Endothelial cell of umbilical vein (primary cell): ENCODE measurements around the gene MAGEB16. TPM values are rescaled to one million over a fixed set of nuclear protein-coding genes. Genes with fewer than 3 reads are reported as not detected.

ENCODE experiments used
- BruUV-seq: library from RNA; stranded (reverse); fragments of 400-500 nt; replicated peaks from 2 replicates; lab custom pipeline; 2021; lab: Mats Ljungman, UMichigan
- CTCF ChIA-PET: fragments of 300-600, 350-600 bp; sonication (Branson Sonifier 250); formaldehyde crosslinking; loops from one replicate; lab custom pipeline; 2021; ENCODE audit warnings: antibody characterized with exemption, inconsistent platforms; lab: Charles Lee
- POLR2A ChIA-PET: fragments of 300-600, 350-600 bp; sonication (Branson Sonifier 250); formaldehyde crosslinking; loops from one replicate; lab custom pipeline; 2021; ENCODE audit warnings: antibody characterized with exemption, inconsistent platforms; lab: Charles Lee
- DNase-seq: peaks from one replicate; pipeline ENCODE4 v3.0.0-alpha.2; 2011; ENCODE audit warnings: low read depth, low spot score
- FAIRE-seq: peaks from 2 replicates; lab custom pipeline; 2011; peaks lifted over from hg19 to GRCh38; lab: Jason Lieb, UNC
- H2AFZ ChIP-seq: 2 replicates; pipeline ENCODE4 v1.6.0; 2012; ENCODE audit warnings: low read depth, low read length, control low read depth, inconsistent platforms
- H3K27ac ChIP-seq: 2 replicates; pipeline ENCODE4 v1.5.1; 2011; ENCODE audit warnings: low read depth, mild to moderate bottlenecking, control low read depth, low read length, moderate library complexity; ENCODE audit not compliant: insufficient read depth
- H3K27me3 ChIP-seq, 2 experiments: 2 replicates each; pipeline versions ENCODE4 v1.6.0 to v1.6.1; 2011; ENCODE audit warnings: low read length in 2 of 2, mixed read lengths in 1 of 2; ENCODE audit not compliant: control insufficient read depth in 2 of 2, insufficient read depth in 2 of 2
- H3K36me3 ChIP-seq, 2 experiments: 2 replicates in 1 of 2; 3 replicates in 1 of 2; pipeline ENCODE4 v1.5.1; 2011; ENCODE audit warnings: low read length in 2 of 2, mild to moderate bottlenecking in 1 of 2, moderate library complexity in 1 of 2; ENCODE audit not compliant: control insufficient read depth in 2 of 2, insufficient read depth in 2 of 2; ENCODE audit errors: extremely low read depth in 1 of 2
- H3K4me1 ChIP-seq: 3 replicates; pipeline ENCODE4 v1.5.1; 2011; ENCODE audit warnings: mild to moderate bottlenecking, low read length; ENCODE audit not compliant: control insufficient read depth, insufficient read depth; ENCODE audit errors: extremely low read depth
- H3K4me2 ChIP-seq: 2 replicates; pipeline ENCODE4 v1.6.1; 2011; ENCODE audit warnings: low read length, control low read depth, mixed read lengths; ENCODE audit not compliant: insufficient read depth
- H3K4me3 ChIP-seq, 3 experiments: fragments of 200-600 bp in 1 of 3; sonication (generic), shearing (Covaris generic) in 1 of 3; replicated peaks in 1 of 3; 2 replicates each; pipeline ENCODE4 v1.5.1; 2011 to 2016; ENCODE audit warnings: control low read depth in 3 of 3, low read length in 3 of 3, mild to moderate bottlenecking in 2 of 3, inconsistent platforms in 1 of 3, low read depth in 1 of 3, moderate library complexity in 1 of 3; ENCODE audit not compliant: insufficient read depth in 1 of 3
- H3K79me2 ChIP-seq: 2 replicates; pipeline ENCODE4 v1.6.0; 2012; ENCODE audit warnings: low read length, inconsistent platforms; ENCODE audit not compliant: control insufficient read depth, insufficient read depth
- H3K9ac ChIP-seq: replicated peaks from 2 replicates; pipeline ENCODE3; 2011; ENCODE audit warnings: low read length, control low read depth; ENCODE audit not compliant: insufficient read depth; ENCODE audit errors: extremely low read depth
- H3K9me1 ChIP-seq: replicated peaks from 3 replicates; pipeline ENCODE4 v1.6.0; 2011; ENCODE audit warnings: mild to moderate bottlenecking, low read length; ENCODE audit not compliant: control insufficient read depth, insufficient read depth; ENCODE audit errors: extremely low read depth
- H3K9me3 ChIP-seq: replicated peaks from 2 replicates; pipeline ENCODE4 v1.5.1; 2012; ENCODE audit warnings: low read length, inconsistent platforms; ENCODE audit not compliant: control insufficient read depth, insufficient read depth
- H4K20me1 ChIP-seq: replicated peaks from 2 replicates; pipeline ENCODE3; 2011; ENCODE audit warnings: mild to moderate bottlenecking, low read length; ENCODE audit not compliant: control insufficient read depth, insufficient read depth; ENCODE audit errors: extremely low read depth
- CTCF ChIP-seq, 2 donors: IDR thresholded peaks; 1 replicate in 1 of 2; 2 replicates in 1 of 2; pipeline ENCODE4 v1.5.1; 2011; ENCODE audit warnings: low read length in 2 of 2, mild to moderate bottlenecking in 2 of 2, moderate library complexity in 2 of 2, control low read depth in 1 of 2, inconsistent platforms in 1 of 2, low read depth in 1 of 2; ENCODE audit not compliant: insufficient read depth in 1 of 2; ENCODE audit errors: extremely low read depth in 1 of 2
- EZH2 ChIP-seq: IDR thresholded peaks from 2 replicates; pipeline ENCODE4 v1.6.1; 2012; ENCODE audit warnings: borderline replicate concordance, low read depth, mild to moderate bottlenecking, moderate library complexity, low read length, inconsistent platforms; ENCODE audit not compliant: severe bottlenecking
- FOS ChIP-seq: IDR thresholded peaks from 2 replicates; pipeline ENCODE4 v1.6.1; 2011; ENCODE audit warnings: mild to moderate bottlenecking, low read length, moderate library complexity, borderline replicate concordance; ENCODE audit not compliant: insufficient read depth
- GATA2 ChIP-seq: IDR thresholded peaks from 2 replicates; pipeline ENCODE4 v1.7.0; 2011; ENCODE audit warnings: low read depth, mild to moderate bottlenecking, moderate library complexity, mixed read lengths, low read length; ENCODE audit not compliant: insufficient read length, insufficient read depth
- JUN ChIP-seq: IDR thresholded peaks from 2 replicates; pipeline ENCODE4 v1.6.1; 2011; ENCODE audit warnings: borderline replicate concordance, low read depth; ENCODE audit not compliant: insufficient read length, insufficient read depth
- MYC ChIP-seq: IDR thresholded peaks from one replicate; pipeline ENCODE4 v1.6.1; 2011; ENCODE audit warnings: mild to moderate bottlenecking, low read depth, low read length
- POLR2A ChIP-seq: IDR thresholded peaks from 2 replicates; pipeline ENCODE4 v1.6.1; 2012; ENCODE audit warnings: low read depth, mild to moderate bottlenecking, control low read depth, low read length
- POLR2AphosphoS5 ChIP-seq: IDR thresholded peaks from 2 replicates; pipeline ENCODE4 v1.6.1; 2012; ENCODE audit warnings: low read depth, mild to moderate bottlenecking, control low read depth, low read length, moderate library complexity; ENCODE audit not compliant: insufficient read depth
- dilution Hi-C: fragments of 300-500 bp; cut with MboI; formaldehyde crosslinking; loops from one replicate; pipeline ENCODE4 v1.15.0; 2019; ENCODE audit warnings: low sequenced_read_pairs; ENCODE audit not compliant: extremely low pct_ligation_motif_present
- intact Hi-C: fragments of 100-400 bp; cut with micrococcal nuclease; formaldehyde crosslinking; loops from one replicate; pipeline ENCODE4 v1.10.0; 2022
- polyA plus RNA-seq, 4 experiments: library from polyadenylated mRNA; depleted of rRNA in 3 of 4; stranded (reverse) in 3 of 4; unstranded in 1 of 4; fragments of >200 nt; gene quantifications; 2 replicates each; pipeline versions ENCODE4 v1.2.1 to v1.2.3, GENCODE V29; 2011 to 2012; ENCODE audit warnings: missing spikeins in 1 of 4
- total RNA-seq: library from RNA; stranded (reverse); gene quantifications from 2 replicates; pipeline ENCODE4 v1.2.3, GENCODE V29; 2021
- TF ChIP-seq, protein P1 (sequence below): IDR thresholded peaks from 2 replicates; pipeline ENCODE4 v1.6.1; 2011; ENCODE audit not compliant: insufficient read depth, insufficient read length

Gene MAGEB16
- total and polyA plus RNA-seq, 2 donors (not counting 3 experiments of a cell fraction or from before 2014, with no cell fraction given), result not detected

DNA sequence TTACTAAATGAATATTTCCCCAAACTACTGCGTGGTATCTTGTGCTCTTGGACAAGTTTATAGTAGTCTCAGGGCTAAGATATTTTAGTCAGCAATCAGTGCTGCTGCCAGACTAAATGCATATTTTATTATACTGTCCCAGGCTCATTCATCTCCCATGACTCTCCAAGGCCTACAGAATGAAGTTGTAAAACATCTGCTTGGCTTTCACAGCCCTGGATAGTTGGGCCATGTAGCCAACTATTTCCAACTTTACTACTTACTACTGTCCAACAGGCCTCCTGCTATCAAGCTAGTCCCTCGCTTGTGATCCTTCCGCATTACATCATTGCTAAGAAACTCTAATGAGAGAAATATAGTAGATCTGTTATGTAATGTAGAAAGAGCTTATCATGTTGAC, 31.4 kb downstream of the MAGEB16 start:
- no peak overlapping the region for H3K4me2 ChIP-seq
- dilution Hi-C loops, result no loop called here
- no TSS peak for BruUV-seq
- no peaks in the 10 kb centered on the region for H3K36me3 ChIP-seq
- no peak for DNase-seq
- intact Hi-C loops, result no loop called here
- H2AFZ ChIP-seq, result no peak overlapping the region
- H3K27me3 ChIP-seq, result no peaks in the 10 kb centered on the region
- no peak overlapping the region for H3K4me3 ChIP-seq
- H3K27ac ChIP-seq, result no peak overlapping the region
- TF ChIP-seq MYC, result no peak
- FAIRE-seq, result no peak
- ChIA-PET POLR2A (no interaction called here), CTCF (no interaction called here)
- no peaks in the 10 kb centered on the region for H4K20me1 ChIP-seq
- H3K4me1 ChIP-seq, result no peaks in the 10 kb centered on the region
- no peak overlapping the region for H3K9ac ChIP-seq
- no peaks in the 10 kb centered on the region for H3K79me2 ChIP-seq
- H3K9me3 ChIP-seq, result no peaks in the 10 kb centered on the region
- H3K9me1 ChIP-seq, result no peaks in the 10 kb centered on the region

DNA sequence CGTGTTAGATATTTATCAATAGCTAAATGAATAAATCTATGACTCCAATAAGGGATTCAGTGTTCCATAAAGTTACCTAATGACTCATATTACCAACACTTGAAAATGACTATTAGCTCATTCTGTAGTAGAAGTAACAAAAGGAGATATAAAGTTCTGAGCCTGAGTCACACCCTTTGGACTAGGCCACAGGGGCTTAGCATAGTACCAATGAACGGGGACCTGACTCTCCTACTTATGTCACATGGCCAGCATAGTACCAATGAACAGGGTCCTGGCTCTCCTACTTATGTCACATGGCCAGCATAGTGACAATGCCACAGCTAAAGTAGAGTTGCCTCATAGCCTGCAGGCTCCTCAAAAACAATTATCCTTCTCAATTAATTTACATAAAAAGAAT, 43.7 kb downstream of the MAGEB16 start:
- BruUV-seq, result no TSS peak
- TF ChIP-seq GATA2 (no peak), JUN (no peak), FOS (no peak), POLR2AphosphoS5 (no peak), POLR2A (no peak), MYC (no peak), CTCF (IDR thresholded peaks at IDR 0.05; ENCODE audit: extremely low read depth in 1 of 2, insufficient read depth in 1 of 2, low read depth in 1 of 2, low read length in 2 of 2) (no peak), EZH2 (no peak)
- TF ChIP-seq, protein P1, sequence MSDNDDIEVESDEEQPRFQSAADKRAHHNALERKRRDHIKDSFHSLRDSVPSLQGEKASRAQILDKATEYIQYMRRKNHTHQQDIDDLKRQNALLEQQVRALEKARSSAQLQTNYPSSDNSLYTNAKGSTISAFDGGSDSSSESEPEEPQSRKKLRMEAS, result no peak
- Histone ChIP-seq H3K36me3 (no peaks in the 10 kb centered on the region), H3K79me2 (no peaks in the 10 kb centered on the region), H3K9me3 (no peaks in the 10 kb centered on the region), H3K9ac (no peak overlapping the region), H2AFZ (no peak overlapping the region), H3K4me3 (no peak overlapping the region), H3K9me1 (no peaks in the 10 kb centered on the region), H4K20me1 (no peaks in the 10 kb centered on the region), H3K4me2 (no peak overlapping the region), H3K27ac (no peak overlapping the region), H3K4me1 (no peaks in the 10 kb centered on the region), H3K27me3 (no peaks in the 10 kb centered on the region)
- CTCF ChIA-PET, result interaction anchor here (0.6 kb wide), 1 partner anchor 57 kb away, joined by 3 read pairs; no protein-coding TSS in a partner anchor
- POLR2A ChIA-PET, result no interaction called here
- dilution Hi-C loops (no loop called here), intact Hi-C loops (no loop called here)
- FAIRE-seq (no peak), DNase-seq (no peak)
